ENCODE results near the gene SCN1B. TPM values are rescaled to one million over a fixed set of nuclear protein-coding genes. Genes with fewer than 3 reads are reported as not detected.

Gene SCN1B
- polyA plus RNA-seq, 1 donor from 2014 or later: 1.5 TPM

DNA sequence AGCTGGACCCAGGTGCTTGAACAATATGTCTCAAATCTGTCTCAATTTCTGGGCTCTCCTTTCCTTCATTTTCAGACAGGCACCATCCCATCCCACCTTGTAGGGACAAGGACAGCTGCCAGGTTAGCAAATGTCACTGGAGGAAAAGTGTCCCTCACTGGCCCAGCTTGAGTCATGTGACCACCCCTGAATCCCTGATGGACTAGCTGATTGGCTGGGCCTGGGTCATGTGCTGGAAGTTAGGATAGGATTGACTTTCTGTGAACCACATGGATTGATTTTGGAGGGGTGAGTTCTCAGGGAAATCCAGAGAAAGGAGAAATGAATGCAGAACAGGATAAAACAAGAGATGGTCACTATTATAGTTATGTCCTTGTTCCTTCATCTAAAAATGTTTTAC, 57.1 kb downstream of the SCN1B start:
- Histone ChIP-seq H2AFZ (ENCODE audit: low read depth, low read length) (no peak overlapping the region), H3K9ac (ENCODE audit: low read length) (no peak overlapping the region), H3K4me3 (ENCODE audit: low read length) (no peak overlapping the region), H3K4me2 (ENCODE audit: low read length) (no peak overlapping the region), H3K79me2 (replicated peaks; ENCODE audit: insufficient read depth, low read length) (no peaks in the 10 kb centered on the region), H3F3A (ENCODE audit: insufficient read depth, low read length, poor library complexity, severe bottlenecking) (no peaks in the 10 kb centered on the region), H3K27me3 (ENCODE audit: insufficient read depth, low read depth, low read length) (no peaks in the 10 kb centered on the region), H3K9me2 (ENCODE audit: insufficient read depth, low read length) (no peaks in the 10 kb centered on the region), H4K20me1 (ENCODE audit: insufficient read depth) (no peaks in the 10 kb centered on the region), H3K27ac (ENCODE audit: low read length) (no peak overlapping the region), H3K36me3 (ENCODE audit: insufficient read depth, low read length) (no peaks in the 10 kb centered on the region), H3K9me3 (ENCODE audit: low read length) (no peaks in the 10 kb centered on the region)
- TF ChIP-seq MXI1 (conservative IDR thresholded peaks at IDR 0.05; ENCODE audit: poor library complexity, severe bottlenecking): no peak
- TF ChIP-seq EZH2 (IDR thresholded peaks at IDR 0.05; ENCODE audit: borderline replicate concordance, insufficient read depth, low read length, poor library complexity, severe bottlenecking): no peak
- no peak for TF ChIP-seq SMC3 (conservative IDR thresholded peaks at IDR 0.05; ENCODE audit: poor library complexity)
- TF ChIP-seq, protein P1, sequence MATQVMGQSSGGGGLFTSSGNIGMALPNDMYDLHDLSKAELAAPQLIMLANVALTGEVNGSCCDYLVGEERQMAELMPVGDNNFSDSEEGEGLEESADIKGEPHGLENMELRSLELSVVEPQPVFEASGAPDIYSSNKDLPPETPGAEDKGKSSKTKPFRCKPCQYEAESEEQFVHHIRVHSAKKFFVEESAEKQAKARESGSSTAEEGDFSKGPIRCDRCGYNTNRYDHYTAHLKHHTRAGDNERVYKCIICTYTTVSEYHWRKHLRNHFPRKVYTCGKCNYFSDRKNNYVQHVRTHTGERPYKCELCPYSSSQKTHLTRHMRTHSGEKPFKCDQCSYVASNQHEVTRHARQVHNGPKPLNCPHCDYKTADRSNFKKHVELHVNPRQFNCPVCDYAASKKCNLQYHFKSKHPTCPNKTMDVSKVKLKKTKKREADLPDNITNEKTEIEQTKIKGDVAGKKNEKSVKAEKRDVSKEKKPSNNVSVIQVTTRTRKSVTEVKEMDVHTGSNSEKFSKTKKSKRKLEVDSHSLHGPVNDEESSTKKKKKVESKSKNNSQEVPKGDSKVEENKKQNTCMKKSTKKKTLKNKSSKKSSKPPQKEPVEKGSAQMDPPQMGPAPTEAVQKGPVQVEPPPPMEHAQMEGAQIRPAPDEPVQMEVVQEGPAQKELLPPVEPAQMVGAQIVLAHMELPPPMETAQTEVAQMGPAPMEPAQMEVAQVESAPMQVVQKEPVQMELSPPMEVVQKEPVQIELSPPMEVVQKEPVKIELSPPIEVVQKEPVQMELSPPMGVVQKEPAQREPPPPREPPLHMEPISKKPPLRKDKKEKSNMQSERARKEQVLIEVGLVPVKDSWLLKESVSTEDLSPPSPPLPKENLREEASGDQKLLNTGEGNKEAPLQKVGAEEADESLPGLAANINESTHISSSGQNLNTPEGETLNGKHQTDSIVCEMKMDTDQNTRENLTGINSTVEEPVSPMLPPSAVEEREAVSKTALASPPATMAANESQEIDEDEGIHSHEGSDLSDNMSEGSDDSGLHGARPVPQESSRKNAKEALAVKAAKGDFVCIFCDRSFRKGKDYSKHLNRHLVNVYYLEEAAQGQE (IDR thresholded peaks at IDR 0.05; ENCODE audit: borderline replicate concordance): no peak
- no peak for TF ChIP-seq TAF1 (IDR thresholded peaks at IDR 0.05; ENCODE audit: low read depth)
- TF ChIP-seq, protein P2, sequence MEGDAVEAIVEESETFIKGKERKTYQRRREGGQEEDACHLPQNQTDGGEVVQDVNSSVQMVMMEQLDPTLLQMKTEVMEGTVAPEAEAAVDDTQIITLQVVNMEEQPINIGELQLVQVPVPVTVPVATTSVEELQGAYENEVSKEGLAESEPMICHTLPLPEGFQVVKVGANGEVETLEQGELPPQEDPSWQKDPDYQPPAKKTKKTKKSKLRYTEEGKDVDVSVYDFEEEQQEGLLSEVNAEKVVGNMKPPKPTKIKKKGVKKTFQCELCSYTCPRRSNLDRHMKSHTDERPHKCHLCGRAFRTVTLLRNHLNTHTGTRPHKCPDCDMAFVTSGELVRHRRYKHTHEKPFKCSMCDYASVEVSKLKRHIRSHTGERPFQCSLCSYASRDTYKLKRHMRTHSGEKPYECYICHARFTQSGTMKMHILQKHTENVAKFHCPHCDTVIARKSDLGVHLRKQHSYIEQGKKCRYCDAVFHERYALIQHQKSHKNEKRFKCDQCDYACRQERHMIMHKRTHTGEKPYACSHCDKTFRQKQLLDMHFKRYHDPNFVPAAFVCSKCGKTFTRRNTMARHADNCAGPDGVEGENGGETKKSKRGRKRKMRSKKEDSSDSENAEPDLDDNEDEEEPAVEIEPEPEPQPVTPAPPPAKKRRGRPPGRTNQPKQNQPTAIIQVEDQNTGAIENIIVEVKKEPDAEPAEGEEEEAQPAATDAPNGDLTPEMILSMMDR (IDR thresholded peaks at IDR 0.05; ENCODE audit: poor library complexity, severe bottlenecking): no peak
- TF ChIP-seq POLR2AphosphoS5 (IDR thresholded peaks at IDR 0.05): no peak
- TF ChIP-seq EP300 (conservative IDR thresholded peaks at IDR 0.05; ENCODE audit: poor library complexity, severe bottlenecking): no peak

DNA sequence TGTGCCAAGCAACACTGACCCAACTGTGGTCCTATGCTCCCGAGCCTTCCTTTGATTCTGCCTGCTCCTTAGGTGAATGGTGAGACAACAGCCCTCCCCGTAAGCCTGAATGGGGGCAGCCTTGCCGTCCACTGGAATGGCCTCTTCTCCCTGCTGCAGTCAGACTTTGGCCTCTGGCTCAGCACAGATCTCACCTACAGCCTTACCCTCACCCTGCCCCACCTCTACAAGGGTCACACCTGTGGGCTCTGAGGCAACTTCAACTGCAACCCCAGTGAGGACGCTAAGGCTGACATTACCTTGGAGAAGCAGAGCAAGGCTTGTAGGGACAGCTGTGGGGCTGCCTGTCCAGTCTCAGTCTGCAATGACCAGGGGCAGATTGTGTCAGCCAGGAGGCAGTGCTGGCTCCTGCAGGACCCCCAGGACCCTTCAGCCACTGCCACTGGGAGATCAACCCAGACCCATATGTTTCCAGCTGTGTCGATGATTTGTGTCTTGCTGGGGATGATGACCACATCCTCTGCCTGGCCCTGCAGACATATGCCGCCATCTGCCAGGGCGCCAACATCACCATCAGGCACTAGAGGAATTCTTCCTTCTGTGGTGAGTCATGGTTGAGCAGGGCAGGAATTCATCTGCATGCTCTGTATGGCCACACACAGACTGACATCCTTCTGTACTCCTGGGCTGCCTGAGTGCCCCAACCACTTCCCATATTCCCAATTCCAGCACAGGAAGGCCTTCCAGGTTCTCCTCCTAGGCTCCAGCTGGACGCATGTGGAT, 58.1 kb downstream of the SCN1B start:
- no peaks in the 10 kb centered on the region for H3K79me2 ChIP-seq (replicated peaks; ENCODE audit: insufficient read depth, low read length)
- no peaks in the 10 kb centered on the region for H3K27me3 ChIP-seq (ENCODE audit: insufficient read depth, low read depth, low read length)
- H2AFZ ChIP-seq (ENCODE audit: low read depth, low read length): no peak overlapping the region
- no peaks in the 10 kb centered on the region for H3F3A ChIP-seq (ENCODE audit: insufficient read depth, low read length, poor library complexity, severe bottlenecking)
- TF ChIP-seq, protein P2 (IDR thresholded peaks at IDR 0.05; ENCODE audit: poor library complexity, severe bottlenecking): no peak
- no peak for TF ChIP-seq RAD21 (conservative IDR thresholded peaks at IDR 0.05)
- no peak overlapping the region for H3K4me3 ChIP-seq (ENCODE audit: low read length)
- H4K20me1 ChIP-seq (ENCODE audit: insufficient read depth): no peaks in the 10 kb centered on the region
- H3K4me2 ChIP-seq (ENCODE audit: low read length): no peak overlapping the region
- no peaks in the 10 kb centered on the region for H3K9me2 ChIP-seq (ENCODE audit: insufficient read depth, low read length)
- no peaks in the 10 kb centered on the region for H3K9me3 ChIP-seq (ENCODE audit: low read length)
- H3K36me3 ChIP-seq (ENCODE audit: insufficient read depth, low read length): no peaks in the 10 kb centered on the region
- no peak overlapping the region for H3K27ac ChIP-seq (ENCODE audit: low read length)
- no peak overlapping the region for H3K9ac ChIP-seq (ENCODE audit: low read length)

Data from neural cell (in vitro differentiated cells).